Aorta (tissue), 5 donors: ENCODE measurements around the gene GPN1. TPM values are rescaled to one million over a fixed set of nuclear protein-coding genes. Genes with fewer than 3 reads are reported as not detected.
A peak's percentile ranks its signal among the peaks of the same experiment; 100 is the strongest.

Source experiments
- ATAC-seq: fragments of 200-7000 bp; cut with Tn5 transposase; one replicate; pipeline ENCODE4 v1.9.1; 2022; ENCODE audit warnings: moderate library complexity; ENCODE audit not compliant: low FRiP score
- DNase-seq, 2 donors: peaks; one replicate each; pipeline ENCODE4 v3.0.0-alpha.2; 2020
- H3K27ac ChIP-seq, 2 donors: one replicate each; pipeline ENCODE4 v1.5.1; 2013; ENCODE audit warnings: low read length in 2 of 2, mild to moderate bottlenecking in 2 of 2, moderate library complexity in 2 of 2, control low read depth in 1 of 2, inconsistent platforms in 1 of 2, low read depth in 1 of 2
- H3K27me3 ChIP-seq, 2 donors: one replicate each; pipeline ENCODE4 v1.6.1; 2013; ENCODE audit warnings: control low read depth in 1 of 2, low read length in 1 of 2, mild to moderate bottlenecking in 1 of 2, moderate library complexity in 1 of 2; ENCODE audit not compliant: insufficient read depth in 2 of 2, control insufficient read depth in 1 of 2
- H3K36me3 ChIP-seq, 2 donors: one replicate each; pipeline ENCODE4 v1.6.1; 2013; ENCODE audit warnings: control low read depth in 1 of 2, low read length in 1 of 2, mild to moderate bottlenecking in 1 of 2; ENCODE audit not compliant: insufficient read depth in 2 of 2, control insufficient read depth in 1 of 2
- H3K4me1 ChIP-seq, 2 donors: one replicate each; pipeline ENCODE4 v1.6.1; 2013; ENCODE audit warnings: low read length in 2 of 2, control low read depth in 1 of 2, mild to moderate bottlenecking in 1 of 2, moderate library complexity in 1 of 2; ENCODE audit not compliant: insufficient read depth in 2 of 2, control insufficient read depth in 1 of 2
- H3K4me3 ChIP-seq, 2 donors: one replicate each; pipeline ENCODE4 v1.5.1; 2013; ENCODE audit warnings: low read length in 2 of 2, control low read depth in 1 of 2, mild to moderate bottlenecking in 1 of 2
- H3K9me3 ChIP-seq: one replicate; pipeline ENCODE4 v1.6.1; 2013; ENCODE audit warnings: mild to moderate bottlenecking, low read length; ENCODE audit not compliant: control insufficient read depth
- WGBS, 2 donors: extraction: QIAGEN DNeasy Blood & Tissue Kit; methylation state at CpG; one replicate each; pipeline ENCODE4 v1.1.7; 2013; 5-methylcytosine and 5-hydroxymethylcytosine counted together
- intact Hi-C, 2 donors: fragments of 100-400 bp; cut with DNase I; formaldehyde crosslinking; loops; one replicate each; pipeline versions ENCODE4 v1.14.2 to v1.15.0; 2022
- polyA plus RNA-seq, 2 donors: library from polyadenylated mRNA; stranded (reverse); fragments of 200-250 nt; gene quantifications; one replicate each; pipeline ENCODE4 v1.2.3, GENCODE V29; 2013
- total RNA-seq, 2 donors: library from RNA; stranded (reverse); fragmentation: NEBNext Ultra II Directional; extraction: Animal tissue kit (Norgen Biotek cat#: 25700); gene quantifications; one replicate each; pipeline ENCODE4 v1.2.1, GENCODE V29; 2021
- donor health status: healthy with polysubstance abuse.
- donor health status: Bipolar disorder and iron deficiency.
- donor health status: DM: no; HTN: no; CAD: no.
- donor health status: DM: no; HTN: no; CAD: no.
- donor health status: DM: yes; HTN: yes; CAD: no.

GPN1 gene
- total and polyA plus RNA-seq, 4 donors, result 16.4 to 24.8 (median 21.2) TPM

- no peaks in the 10 kb centered on the region for H3K4me1 ChIP-seq
- intact Hi-C loops, result no loop called here
- H3K4me3 ChIP-seq, result no peak overlapping the region
- 85 to 86% methylated on average over 1 of the region's 1 CpG for WGBS, 2 donors
- ATAC-seq (no peak), DNase-seq (no peak)
- H3K36me3 ChIP-seq, result peaks cover 14 to 19% of the 10 kb centered on the region in 2 donors
- H3K27ac ChIP-seq, result no peak overlapping the region
- no peaks in the 10 kb centered on the region for H3K9me3 ChIP-seq
- no peaks in the 10 kb centered on the region for H3K27me3 ChIP-seq
Observed at GRCh38 chr2:27652790-27653189, 23.9 kb downstream of the GPN1 start.

DNA sequence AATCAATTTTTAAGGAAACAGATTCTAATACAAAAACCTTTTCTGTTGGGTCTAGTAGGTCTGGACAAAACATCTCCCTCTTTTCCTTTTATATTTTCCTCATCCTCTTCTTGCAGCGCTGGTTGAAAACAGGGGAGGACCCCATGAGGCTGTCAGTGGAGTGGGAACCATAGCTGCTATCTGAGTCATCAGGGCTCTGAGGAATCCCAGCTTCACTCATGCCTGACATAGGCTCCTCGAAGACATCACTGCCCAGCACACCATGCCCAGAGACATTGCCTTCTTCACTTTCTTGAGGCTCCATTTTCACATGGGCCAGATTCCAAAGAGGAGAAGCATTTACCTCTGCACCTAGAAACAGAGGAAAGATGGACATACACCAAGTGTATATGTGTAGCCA lies 24.5 kb downstream of the GPN1 start:
- DNase-seq (no peak), ATAC-seq (no peak)
- Histone ChIP-seq H3K4me1 (no peaks in the 10 kb centered on the region), H3K9me3 (no peaks in the 10 kb centered on the region), H3K27me3 (no peaks in the 10 kb centered on the region), H3K4me3 (no peak overlapping the region), H3K36me3 (peaks cover 13 to 19% of the 10 kb centered on the region in 2 donors), H3K27ac (no peak overlapping the region)
- intact Hi-C loops, result no loop called here
- WGBS, 2 donors, result 88 to 92% methylated on average over 2 of the region's 2 CpGs

DNA sequence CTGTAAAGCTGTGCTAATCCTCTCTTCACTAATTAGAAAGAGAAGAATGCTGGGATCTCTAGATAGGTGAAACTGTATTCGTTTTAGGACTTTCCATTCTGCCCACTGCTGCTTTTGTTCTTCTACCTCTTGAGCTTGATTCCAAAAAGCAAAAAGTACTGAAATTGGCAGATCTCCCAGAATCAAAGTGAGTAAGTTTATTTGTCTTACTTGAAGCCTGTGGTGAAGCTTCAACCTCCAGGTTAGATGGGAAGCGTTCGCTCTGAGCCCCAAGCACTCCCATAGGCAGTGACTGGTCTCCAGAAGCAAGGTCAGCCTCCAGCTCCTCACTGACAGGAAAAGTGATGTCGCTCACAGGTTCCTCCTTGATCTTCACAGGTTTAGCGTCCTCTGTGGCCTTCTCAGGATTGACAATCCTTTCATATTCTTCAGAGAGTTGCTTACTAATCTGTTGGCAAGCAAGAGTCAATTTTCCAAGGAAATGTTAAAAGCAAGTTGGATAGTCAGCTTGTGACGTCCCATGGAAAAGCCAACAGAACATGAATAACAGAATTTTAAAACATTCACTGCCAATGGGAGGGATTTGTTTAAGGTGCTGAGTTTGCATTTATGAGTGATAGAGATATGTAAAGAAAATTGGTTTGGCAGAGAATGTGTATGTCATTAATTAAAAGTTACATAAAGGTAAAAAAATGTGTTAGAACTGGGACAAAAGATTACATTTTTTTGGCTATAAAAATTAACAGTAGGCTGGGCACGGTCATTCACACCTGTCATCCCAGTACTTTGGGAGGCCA lies 26.5 kb downstream of the GPN1 start:
- Histone ChIP-seq H3K36me3 (peaks cover 13 to 19% of the 10 kb centered on the region in 2 donors), H3K27me3 (no peaks in the 10 kb centered on the region), H3K9me3 (no peaks in the 10 kb centered on the region), H3K4me1 (no peaks in the 10 kb centered on the region), H3K4me3 (no peak overlapping the region), H3K27ac (no peak overlapping the region)
- WGBS, 2 donors, result 63 to 69% methylated on average over 7 of the region's 7 CpGs
- no peak for ATAC-seq
- DNase-seq, result no peak
- intact Hi-C loops, result no loop called here

- H3K36me3 ChIP-seq, result peaks cover 0 to 6% of the 10 kb centered on the region in 2 donors
- no peaks in the 10 kb centered on the region for H3K9me3 ChIP-seq
- H3K27ac ChIP-seq, result no peak overlapping the region
- H3K4me1 ChIP-seq, result peaks cover 0 to 3% of the 10 kb centered on the region in 2 donors
- H3K27me3 ChIP-seq, result no peaks in the 10 kb centered on the region
- no peak for DNase-seq
- no peak for ATAC-seq
- intact Hi-C loops, result no loop called here
- H3K4me3 ChIP-seq, result no peak overlapping the region
- WGBS, 2 donors, result 73 to 78% methylated on average over 1 of the region's 1 CpG
Observed at GRCh38 chr2:27661371-27661770, 32.5 kb downstream of the GPN1 start.

GRCh38 chr2:27663285-27664153 lies 34.7 kb downstream of the GPN1 start, which contains the start of the genes SLC4A1AP and SUPT7L:
SLC4A1AP (plus strand) TSS chr2:27663889; CDS start chr2:27663915, 26 bp downstream.
SUPT7L (minus strand) TSS chr2:27663614; CDS start chr2:27662192, 1,422 bp downstream.
- WGBS, 2 donors, result 0% methylated on average over 56 of the region's 56 CpGs
- Histone ChIP-seq H3K9me3 (no peaks in the 10 kb centered on the region), H3K36me3 (peaks cover 0 to 2% of the 10 kb centered on the region in 2 donors), H3K27me3 (no peaks in the 10 kb centered on the region), H3K27ac (peak within 1 kb of the TSS; percentile 63 to 96), H3K4me1 (peaks cover 0 to 3% of the 10 kb centered on the region in 2 donors), H3K4me3 (peak within 1 kb of the TSS; percentile 73 to 79)
- DNase-seq (peak; percentile 85 to 91), ATAC-seq (peak; percentile 95)
- intact Hi-C loops, result no loop called here

- Histone ChIP-seq H3K4me1 (peaks cover 0 to 3% of the 10 kb centered on the region in 2 donors), H3K36me3 (peaks cover 0 to 2% of the 10 kb centered on the region in 2 donors), H3K4me3 (peak overlapping the region; percentile 73 to 79), H3K27me3 (no peaks in the 10 kb centered on the region), H3K27ac (peak overlapping the region; percentile 58 to 96), H3K9me3 (no peaks in the 10 kb centered on the region)
- ATAC-seq (peak; percentile 61), DNase-seq (peak in 1 of 2 donors; percentile 52)
- WGBS, 2 donors, result 1 to 3% methylated on average over 28 of the region's 28 CpGs
- intact Hi-C loops, result no loop called here
Observed at GRCh38 chr2:27664154-27664574, 35.3 kb downstream of the GPN1 start.

GRCh38 chr2:27664622-27665363 lies 35.9 kb downstream of the GPN1 start:
- Histone ChIP-seq H3K36me3 (peaks cover 0 to 2% of the 10 kb centered on the region in 2 donors), H3K4me3 (peak overlapping the region; percentile 73 to 79), H3K9me3 (no peaks in the 10 kb centered on the region), H3K27me3 (no peaks in the 10 kb centered on the region), H3K27ac (no peak overlapping the region), H3K4me1 (peaks cover 0 to 3% of the 10 kb centered on the region in 2 donors)
- intact Hi-C loops, result no loop called here
- DNase-seq (no peak), ATAC-seq (no peak)
- 80 to 83% methylated on average over 16 of the region's 16 CpGs for WGBS, 2 donors

- Histone ChIP-seq H3K9me3 (no peaks in the 10 kb centered on the region), H3K4me1 (peaks cover 0 to 3% of the 10 kb centered on the region in 2 donors), H3K27me3 (no peaks in the 10 kb centered on the region), H3K36me3 (no peaks in the 10 kb centered on the region), H3K4me3 (no peak overlapping the region), H3K27ac (no peak overlapping the region)
- ATAC-seq (no peak), DNase-seq (no peak)
- WGBS, 2 donors, result 82 to 87% methylated on average over 1 of the region's 1 CpG
- intact Hi-C loops, result no loop called here
Observed at GRCh38 chr2:27667446-27667845, 38.6 kb downstream of the GPN1 start.
